ENCODE measurements around the gene AGXT2. TPM values are rescaled to one million over a fixed set of nuclear protein-coding genes. Genes with fewer than 3 reads are reported as not detected.

Gene AGXT2
- total RNA-seq, 6 experiments from 2014 or later, result not detected

- peak; percentile 94 for DNase-seq
- Mint-ChIP-seq H3K4me1 (ENCODE audit: low read depth) (peaks cover 25% of the 10 kb centered on the region), H3K27me3 (ENCODE audit: insufficient read depth) (peaks cover 3% of the 10 kb centered on the region), H3K9me3 (no peaks in the 10 kb centered on the region), H3K27ac (peak overlapping the region; percentile 87), H3K4me3 (peak overlapping the region; percentile 27), H3K36me3 (ENCODE audit: low read depth) (no peaks in the 10 kb centered on the region)
- TF ChIP-seq, protein P1, sequence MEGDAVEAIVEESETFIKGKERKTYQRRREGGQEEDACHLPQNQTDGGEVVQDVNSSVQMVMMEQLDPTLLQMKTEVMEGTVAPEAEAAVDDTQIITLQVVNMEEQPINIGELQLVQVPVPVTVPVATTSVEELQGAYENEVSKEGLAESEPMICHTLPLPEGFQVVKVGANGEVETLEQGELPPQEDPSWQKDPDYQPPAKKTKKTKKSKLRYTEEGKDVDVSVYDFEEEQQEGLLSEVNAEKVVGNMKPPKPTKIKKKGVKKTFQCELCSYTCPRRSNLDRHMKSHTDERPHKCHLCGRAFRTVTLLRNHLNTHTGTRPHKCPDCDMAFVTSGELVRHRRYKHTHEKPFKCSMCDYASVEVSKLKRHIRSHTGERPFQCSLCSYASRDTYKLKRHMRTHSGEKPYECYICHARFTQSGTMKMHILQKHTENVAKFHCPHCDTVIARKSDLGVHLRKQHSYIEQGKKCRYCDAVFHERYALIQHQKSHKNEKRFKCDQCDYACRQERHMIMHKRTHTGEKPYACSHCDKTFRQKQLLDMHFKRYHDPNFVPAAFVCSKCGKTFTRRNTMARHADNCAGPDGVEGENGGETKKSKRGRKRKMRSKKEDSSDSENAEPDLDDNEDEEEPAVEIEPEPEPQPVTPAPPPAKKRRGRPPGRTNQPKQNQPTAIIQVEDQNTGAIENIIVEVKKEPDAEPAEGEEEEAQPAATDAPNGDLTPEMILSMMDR (IDR thresholded peaks at IDR 0.05), result no peak
Measured at GRCh38 chr5:35046774-35047173, 975 bp downstream of the AGXT2 start.

- Mint-ChIP-seq H3K36me3 (ENCODE audit: low read depth) (no peaks in the 10 kb centered on the region), H3K27me3 (ENCODE audit: insufficient read depth) (peaks cover 3% of the 10 kb centered on the region), H3K4me1 (ENCODE audit: low read depth) (peaks cover 26% of the 10 kb centered on the region), H3K27ac (no peak overlapping the region), H3K9me3 (no peaks in the 10 kb centered on the region), H3K4me3 (no peak overlapping the region)
- TF ChIP-seq, protein P1 (IDR thresholded peaks at IDR 0.05), result no peak
- no peak for DNase-seq
Measured at GRCh38 chr5:35045280-35045679, 2.5 kb downstream of the AGXT2 start.

DNA sequence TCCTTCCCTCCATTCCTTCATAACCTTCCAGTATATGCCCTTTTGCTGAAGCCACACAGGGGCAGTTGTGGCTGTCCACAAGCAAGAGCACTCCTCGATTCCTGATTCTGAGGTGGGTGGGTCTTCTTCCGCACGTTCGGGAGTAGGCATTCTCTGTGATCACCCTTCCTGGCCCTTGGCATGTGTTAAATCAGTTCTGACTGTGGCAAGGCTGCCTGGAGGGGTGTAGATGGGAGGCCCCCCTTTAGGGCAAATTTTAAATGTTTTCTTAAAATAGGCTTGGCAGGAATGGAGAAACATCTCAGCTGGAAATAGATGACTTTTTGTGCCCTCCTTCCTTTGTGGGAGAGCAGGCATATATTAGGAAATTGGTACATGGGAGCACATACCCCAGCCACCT, 3.1 kb downstream of the AGXT2 start:
- Mint-ChIP-seq H3K4me1 (ENCODE audit: low read depth) (peaks cover 30% of the 10 kb centered on the region), H3K27me3 (ENCODE audit: insufficient read depth) (peaks cover 3% of the 10 kb centered on the region), H3K4me3 (no peak overlapping the region), H3K36me3 (ENCODE audit: low read depth) (no peaks in the 10 kb centered on the region), H3K9me3 (no peaks in the 10 kb centered on the region), H3K27ac (no peak overlapping the region)
- DNase-seq, result no peak
- TF ChIP-seq, protein P1 (IDR thresholded peaks at IDR 0.05), result no peak

DNA sequence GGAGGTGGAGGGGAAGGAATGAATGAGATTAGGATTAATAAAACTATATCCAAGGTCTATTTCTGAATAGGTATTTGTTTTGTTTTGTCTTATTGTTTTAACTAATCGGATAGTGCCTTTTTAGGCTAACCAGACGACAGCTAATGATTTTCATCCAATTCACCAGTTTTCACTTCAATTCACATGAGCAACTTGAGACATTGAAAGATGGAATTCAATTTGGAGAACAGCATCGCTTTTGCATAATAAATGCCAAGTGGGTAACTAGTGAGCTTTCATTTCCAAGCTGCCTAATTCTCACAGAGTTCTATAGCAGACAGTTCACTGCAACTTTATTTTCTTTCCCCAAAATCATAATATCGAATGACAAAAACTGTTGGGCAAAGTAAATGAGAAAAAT, 5.0 kb downstream of the AGXT2 start:
- Mint-ChIP-seq H3K4me1 (ENCODE audit: low read depth) (peaks cover 30% of the 10 kb centered on the region), H3K27me3 (ENCODE audit: insufficient read depth) (peaks cover 3% of the 10 kb centered on the region), H3K27ac (no peak overlapping the region), H3K9me3 (no peaks in the 10 kb centered on the region), H3K36me3 (ENCODE audit: low read depth) (no peaks in the 10 kb centered on the region), H3K4me3 (no peak overlapping the region)
- no peak for DNase-seq
- TF ChIP-seq, protein P1 (IDR thresholded peaks at IDR 0.05), result no peak

DNA sequence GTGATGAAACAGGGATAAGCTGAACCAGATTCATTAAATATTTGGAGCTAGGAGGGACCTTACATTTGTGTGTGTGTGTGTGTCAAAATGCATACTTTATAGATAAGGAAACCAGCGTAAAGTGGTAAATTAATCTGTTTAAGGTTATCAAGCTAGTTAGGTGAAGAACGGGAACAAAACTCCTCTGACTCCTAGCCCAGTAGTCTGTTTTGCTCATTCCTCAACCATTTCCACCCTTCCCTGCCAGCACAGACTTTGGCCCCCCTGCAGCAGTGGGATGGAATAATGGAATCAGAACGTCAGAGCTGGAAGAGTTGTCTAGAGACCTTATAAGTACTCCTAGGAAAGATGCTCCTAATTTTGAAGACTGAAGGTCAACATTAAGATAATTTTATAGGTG, 6.5 kb downstream of the AGXT2 start:
- Mint-ChIP-seq H3K27ac (no peak overlapping the region), H3K27me3 (ENCODE audit: insufficient read depth) (peaks cover 3% of the 10 kb centered on the region), H3K4me3 (no peak overlapping the region), H3K9me3 (no peaks in the 10 kb centered on the region), H3K4me1 (ENCODE audit: low read depth) (peaks cover 15% of the 10 kb centered on the region), H3K36me3 (ENCODE audit: low read depth) (no peaks in the 10 kb centered on the region)
- no peak for DNase-seq
- TF ChIP-seq, protein P1 (IDR thresholded peaks at IDR 0.05), result no peak

DNA sequence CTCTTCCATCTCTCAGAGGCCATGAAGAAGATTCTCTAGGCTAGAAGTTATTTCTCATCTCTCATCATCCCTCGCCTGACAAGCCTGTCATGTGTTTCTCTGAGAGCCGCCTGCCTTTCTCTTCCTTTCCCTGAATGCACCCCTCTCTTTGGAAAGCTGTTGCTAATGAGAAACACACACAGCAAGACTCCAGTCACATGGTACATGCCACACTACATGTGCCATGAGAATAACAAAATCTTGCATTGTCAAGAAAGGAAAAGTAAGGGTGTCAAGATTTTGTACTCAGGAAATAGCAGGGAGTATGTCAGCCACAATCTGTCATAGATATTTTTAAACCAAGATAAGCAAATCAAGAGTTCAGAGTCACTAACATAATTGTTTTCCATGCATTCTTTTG, 8.9 kb downstream of the AGXT2 start:
- Mint-ChIP-seq H3K27me3 (ENCODE audit: insufficient read depth) (peaks cover 3% of the 10 kb centered on the region), H3K36me3 (ENCODE audit: low read depth) (no peaks in the 10 kb centered on the region), H3K9me3 (no peaks in the 10 kb centered on the region), H3K27ac (no peak overlapping the region), H3K4me1 (ENCODE audit: low read depth) (peaks cover 10% of the 10 kb centered on the region), H3K4me3 (no peak overlapping the region)
- TF ChIP-seq, protein P1 (IDR thresholded peaks at IDR 0.05), result no peak
- no peak for DNase-seq

Data from HFFc6 (cell line).